ENCODE results near the gene IL17C. TPM values are rescaled to one million over a fixed set of nuclear protein-coding genes. Genes with fewer than 3 reads are reported as not detected.

IL17C gene
- total and polyA plus RNA-seq, 2 experiments from 2014 or later, result 0.57 TPM; not detected in 1

- Histone ChIP-seq H3K36me3 (replicated peaks; ENCODE audit: insufficient read depth, low read depth) (no peaks in the 10 kb centered on the region), H3K4me3 (no peak overlapping the region), H2AFZ (no peak overlapping the region), H3K4me1 (ENCODE audit: insufficient read depth) (no peaks in the 10 kb centered on the region), H3K27me3 (no peaks in the 10 kb centered on the region), H3K9me2 (replicated peaks; ENCODE audit: insufficient read depth) (no peaks in the 10 kb centered on the region), H3K27ac (no peak overlapping the region), H3K9me3 (ENCODE audit: low read depth) (no peaks in the 10 kb centered on the region), H3K79me2 (peaks cover 3% of the 10 kb centered on the region), H4K20me1 (ENCODE audit: insufficient read depth, poor library complexity, severe bottlenecking) (peaks cover 3% of the 10 kb centered on the region), H3K4me2 (no peak overlapping the region)
- WGBS (ENCODE audit: low lambda C conversion rate, missing lambda C conversion rate), result 94% methylated on average over 14 of the region's 14 CpGs
- DNase-seq (ENCODE audit: low spot score), result no peak
- no peak for TF ChIP-seq EZH2 (IDR thresholded peaks at IDR 0.05; ENCODE audit: borderline replicate concordance)
- TF ChIP-seq EZH2phosphoT487 (IDR thresholded peaks at IDR 0.05; ENCODE audit: low read depth, severe bottlenecking, unreplicated experiment), result no peak
- TF ChIP-seq, protein P1, sequence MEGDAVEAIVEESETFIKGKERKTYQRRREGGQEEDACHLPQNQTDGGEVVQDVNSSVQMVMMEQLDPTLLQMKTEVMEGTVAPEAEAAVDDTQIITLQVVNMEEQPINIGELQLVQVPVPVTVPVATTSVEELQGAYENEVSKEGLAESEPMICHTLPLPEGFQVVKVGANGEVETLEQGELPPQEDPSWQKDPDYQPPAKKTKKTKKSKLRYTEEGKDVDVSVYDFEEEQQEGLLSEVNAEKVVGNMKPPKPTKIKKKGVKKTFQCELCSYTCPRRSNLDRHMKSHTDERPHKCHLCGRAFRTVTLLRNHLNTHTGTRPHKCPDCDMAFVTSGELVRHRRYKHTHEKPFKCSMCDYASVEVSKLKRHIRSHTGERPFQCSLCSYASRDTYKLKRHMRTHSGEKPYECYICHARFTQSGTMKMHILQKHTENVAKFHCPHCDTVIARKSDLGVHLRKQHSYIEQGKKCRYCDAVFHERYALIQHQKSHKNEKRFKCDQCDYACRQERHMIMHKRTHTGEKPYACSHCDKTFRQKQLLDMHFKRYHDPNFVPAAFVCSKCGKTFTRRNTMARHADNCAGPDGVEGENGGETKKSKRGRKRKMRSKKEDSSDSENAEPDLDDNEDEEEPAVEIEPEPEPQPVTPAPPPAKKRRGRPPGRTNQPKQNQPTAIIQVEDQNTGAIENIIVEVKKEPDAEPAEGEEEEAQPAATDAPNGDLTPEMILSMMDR (IDR thresholded peaks at IDR 0.05; ENCODE audit: poor library complexity), result no peak
Measured at GRCh38 chr16:88599092-88599733, 39.2 kb upstream of the IL17C start.

- DNase-seq (ENCODE audit: low spot score), result no peak
- no peaks in the 10 kb centered on the region for H3K4me1 ChIP-seq (ENCODE audit: insufficient read depth)
- H3K79me2 ChIP-seq, result no peaks in the 10 kb centered on the region
- no peaks in the 10 kb centered on the region for H3K9me3 ChIP-seq (ENCODE audit: low read depth)
- no peak overlapping the region for H3K4me3 ChIP-seq
- H3K9me2 ChIP-seq (replicated peaks; ENCODE audit: insufficient read depth), result no peaks in the 10 kb centered on the region
- no peaks in the 10 kb centered on the region for H3K27me3 ChIP-seq
- no peaks in the 10 kb centered on the region for H3K36me3 ChIP-seq (replicated peaks; ENCODE audit: insufficient read depth, low read depth)
- TF ChIP-seq EZH2 (IDR thresholded peaks at IDR 0.05; ENCODE audit: borderline replicate concordance) (no peak), EZH2phosphoT487 (IDR thresholded peaks at IDR 0.05; ENCODE audit: low read depth, severe bottlenecking, unreplicated experiment) (no peak)
- TF ChIP-seq, protein P1 (IDR thresholded peaks at IDR 0.05; ENCODE audit: poor library complexity), result no peak
- H4K20me1 ChIP-seq (ENCODE audit: insufficient read depth, poor library complexity, severe bottlenecking), result peaks cover 3% of the 10 kb centered on the region
- WGBS (ENCODE audit: low lambda C conversion rate, missing lambda C conversion rate), result 96% methylated on average over 25 of the region's 25 CpGs
- no peak overlapping the region for H3K27ac ChIP-seq
- no peak overlapping the region for H3K4me2 ChIP-seq
- no peak overlapping the region for H2AFZ ChIP-seq
Measured at GRCh38 chr16:88599825-88600538, 38.4 kb upstream of the IL17C start.

- TF ChIP-seq EZH2 (IDR thresholded peaks at IDR 0.05; ENCODE audit: borderline replicate concordance), result no peak
- TF ChIP-seq EZH2phosphoT487 (IDR thresholded peaks at IDR 0.05; ENCODE audit: low read depth, severe bottlenecking, unreplicated experiment), result no peak
- TF ChIP-seq, protein P1 (IDR thresholded peaks at IDR 0.05; ENCODE audit: poor library complexity), result no peak
- peaks cover 3% of the 10 kb centered on the region for H4K20me1 ChIP-seq (ENCODE audit: insufficient read depth, poor library complexity, severe bottlenecking)
- 100% methylated on average over 6 of the region's 6 CpGs for WGBS (ENCODE audit: low lambda C conversion rate, missing lambda C conversion rate)
Measured at GRCh38 chr16:88600539-88600896, 37.9 kb upstream of the IL17C start.

More at GRCh38 chr16:88600539-88600896, 37.9 kb upstream of the IL17C start:
- Histone ChIP-seq H3K9me2 (replicated peaks; ENCODE audit: insufficient read depth) (no peaks in the 10 kb centered on the region), H3K79me2 (no peaks in the 10 kb centered on the region), H3K4me2 (no peak overlapping the region), H3K27ac (no peak overlapping the region), H3K4me1 (ENCODE audit: insufficient read depth) (no peaks in the 10 kb centered on the region), H3K4me3 (no peak overlapping the region), H3K27me3 (no peaks in the 10 kb centered on the region), H2AFZ (no peak overlapping the region), H3K36me3 (replicated peaks; ENCODE audit: insufficient read depth, low read depth) (no peaks in the 10 kb centered on the region), H3K9me3 (ENCODE audit: low read depth) (no peaks in the 10 kb centered on the region)
- DNase-seq (ENCODE audit: low spot score), result no peak
